Neural cell (in vitro differentiated cells): Measurements from ENCODE around the gene KIF3B.

Experiments used
- EP300 ChIP-seq: fragments of 450-650 bp; conservative IDR thresholded peaks from 2 replicates; pipeline ENCODE4 v1.6.1; 2014; ENCODE audit warnings: antibody characterized with exemption, mild to moderate bottlenecking, moderate library complexity; ENCODE audit not compliant: poor library complexity, severe bottlenecking
- EZH2 ChIP-seq: fragments of 200-600, 300-800 bp; shearing (Covaris generic), sonication (generic); IDR thresholded peaks from 2 replicates; pipeline ENCODE4 v1.6.1; 2014; ENCODE audit warnings: antibody characterized with exemption, low read length, borderline replicate concordance, mild to moderate bottlenecking; ENCODE audit not compliant: insufficient read depth, poor library complexity, severe bottlenecking

DNA sequence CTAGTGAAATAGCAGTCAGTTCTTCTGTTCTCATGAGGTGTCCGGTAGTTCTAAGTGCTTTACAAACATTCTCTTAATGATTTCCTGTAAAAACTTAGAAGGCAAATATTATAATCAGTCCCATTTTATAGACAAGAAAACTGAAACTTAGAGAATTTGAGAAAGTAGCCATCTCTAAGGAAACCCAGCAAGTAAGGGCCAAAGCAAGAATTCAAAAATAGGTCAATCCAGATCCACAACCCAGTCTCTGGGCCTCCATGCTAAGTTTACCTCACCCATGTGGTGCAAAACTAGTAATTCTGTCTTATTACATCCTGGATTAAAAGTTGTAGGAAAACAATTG, 53.1 kb downstream of the KIF3B start:
- TF ChIP-seq EZH2 (no peak), EP300 (no peak)
